ENCODE measurements around the gene HOOK2. TPM values are rescaled to one million over a fixed set of nuclear protein-coding genes. Genes with fewer than 3 reads are reported as not detected.

HOOK2 gene
- total and polyA plus RNA-seq, 9 of the 15 experiments (the other 6 are each of a cell fraction or from before 2014, with no cell fraction given): 1.3 to 17.2 (median 9.9) TPM

DNA sequence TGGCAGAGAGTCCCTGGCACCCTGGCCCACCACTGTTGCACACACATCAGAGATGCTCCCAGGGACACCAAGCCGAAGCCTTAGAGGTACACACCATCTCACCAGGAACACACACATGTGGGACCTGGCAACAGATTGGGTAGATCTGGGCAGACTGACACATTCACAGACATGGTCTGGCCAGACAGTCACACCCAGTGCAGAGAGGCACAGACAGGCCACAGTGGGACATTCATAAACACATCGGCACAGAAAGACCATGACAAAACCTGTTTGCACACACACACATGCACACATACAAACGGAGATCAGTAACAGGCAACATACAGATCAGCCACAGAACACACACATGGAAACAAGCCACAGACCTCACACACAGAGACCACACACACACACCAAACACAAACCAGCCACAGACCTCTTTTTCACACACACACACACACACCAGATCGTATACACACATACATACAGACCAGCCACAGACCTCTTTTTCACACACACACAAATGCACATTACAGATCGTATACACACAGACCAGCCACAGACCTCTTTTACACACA, 9.6 kb upstream of the HOOK2 start (continued):
- TF ChIP-seq, protein P1, sequence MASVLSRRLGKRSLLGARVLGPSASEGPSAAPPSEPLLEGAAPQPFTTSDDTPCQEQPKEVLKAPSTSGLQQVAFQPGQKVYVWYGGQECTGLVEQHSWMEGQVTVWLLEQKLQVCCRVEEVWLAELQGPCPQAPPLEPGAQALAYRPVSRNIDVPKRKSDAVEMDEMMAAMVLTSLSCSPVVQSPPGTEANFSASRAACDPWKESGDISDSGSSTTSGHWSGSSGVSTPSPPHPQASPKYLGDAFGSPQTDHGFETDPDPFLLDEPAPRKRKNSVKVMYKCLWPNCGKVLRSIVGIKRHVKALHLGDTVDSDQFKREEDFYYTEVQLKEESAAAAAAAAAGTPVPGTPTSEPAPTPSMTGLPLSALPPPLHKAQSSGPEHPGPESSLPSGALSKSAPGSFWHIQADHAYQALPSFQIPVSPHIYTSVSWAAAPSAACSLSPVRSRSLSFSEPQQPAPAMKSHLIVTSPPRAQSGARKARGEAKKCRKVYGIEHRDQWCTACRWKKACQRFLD (CRISPR knock-in tag; IDR thresholded peaks at IDR 0.05): 0 out of 2 replicates have a peak, but pooled peaks have one; percentile 8
- TF ChIP-seq THRAP3 (IDR thresholded peaks at IDR 0.05; ENCODE audit: borderline replicate concordance) (peak; percentile 76; the same call in 1 of the 2 replicates), CHD4 (IDR thresholded peaks at IDR 0.05; ENCODE audit: insufficient read depth, insufficient replicate concordance, low read depth, low read length, poor library complexity, severe bottlenecking) (no peak), ZNF224 (CRISPR knock-in tag; IDR thresholded peaks at IDR 0.05) (no peak), NR1H2 (CRISPR knock-in tag; IDR thresholded peaks at IDR 0.05) (no peak), ARHGAP35 (IDR thresholded peaks at IDR 0.05; ENCODE audit: partially characterized antibody) (peak; percentile 5), LARP7 (IDR thresholded peaks at IDR 0.05) (peak; percentile 75; the same call in 1 of the 2 replicates), HIVEP1 (CRISPR knock-in tag; IDR thresholded peaks at IDR 0.05) (no peak), TSC22D4 (tag; IDR thresholded peaks at IDR 0.05) (peak; percentile 83; the same call in 1 of the 2 replicates), HLTF (IDR thresholded peaks at IDR 0.05) (peak; percentile 75; the same call in 1 of the 2 replicates), TBL1XR1 (IDR thresholded peaks at IDR 0.05; ENCODE audit: low read length in 2 of 2) (no peak), EGR1 (conservative IDR thresholded peaks at IDR 0.05) (no peak), MXI1 (IDR thresholded peaks at IDR 0.05; ENCODE audit: low read depth, low read length) (0 out of 2 replicates have a peak, but pooled peaks have one; percentile 17)
- TF ChIP-seq, protein P2, sequence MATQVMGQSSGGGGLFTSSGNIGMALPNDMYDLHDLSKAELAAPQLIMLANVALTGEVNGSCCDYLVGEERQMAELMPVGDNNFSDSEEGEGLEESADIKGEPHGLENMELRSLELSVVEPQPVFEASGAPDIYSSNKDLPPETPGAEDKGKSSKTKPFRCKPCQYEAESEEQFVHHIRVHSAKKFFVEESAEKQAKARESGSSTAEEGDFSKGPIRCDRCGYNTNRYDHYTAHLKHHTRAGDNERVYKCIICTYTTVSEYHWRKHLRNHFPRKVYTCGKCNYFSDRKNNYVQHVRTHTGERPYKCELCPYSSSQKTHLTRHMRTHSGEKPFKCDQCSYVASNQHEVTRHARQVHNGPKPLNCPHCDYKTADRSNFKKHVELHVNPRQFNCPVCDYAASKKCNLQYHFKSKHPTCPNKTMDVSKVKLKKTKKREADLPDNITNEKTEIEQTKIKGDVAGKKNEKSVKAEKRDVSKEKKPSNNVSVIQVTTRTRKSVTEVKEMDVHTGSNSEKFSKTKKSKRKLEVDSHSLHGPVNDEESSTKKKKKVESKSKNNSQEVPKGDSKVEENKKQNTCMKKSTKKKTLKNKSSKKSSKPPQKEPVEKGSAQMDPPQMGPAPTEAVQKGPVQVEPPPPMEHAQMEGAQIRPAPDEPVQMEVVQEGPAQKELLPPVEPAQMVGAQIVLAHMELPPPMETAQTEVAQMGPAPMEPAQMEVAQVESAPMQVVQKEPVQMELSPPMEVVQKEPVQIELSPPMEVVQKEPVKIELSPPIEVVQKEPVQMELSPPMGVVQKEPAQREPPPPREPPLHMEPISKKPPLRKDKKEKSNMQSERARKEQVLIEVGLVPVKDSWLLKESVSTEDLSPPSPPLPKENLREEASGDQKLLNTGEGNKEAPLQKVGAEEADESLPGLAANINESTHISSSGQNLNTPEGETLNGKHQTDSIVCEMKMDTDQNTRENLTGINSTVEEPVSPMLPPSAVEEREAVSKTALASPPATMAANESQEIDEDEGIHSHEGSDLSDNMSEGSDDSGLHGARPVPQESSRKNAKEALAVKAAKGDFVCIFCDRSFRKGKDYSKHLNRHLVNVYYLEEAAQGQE (IDR thresholded peaks at IDR 0.05; ENCODE audit: borderline replicate concordance): no peak
- TF ChIP-seq, protein P2 (CRISPR knock-in tag; IDR thresholded peaks at IDR 0.05; ENCODE audit: low read depth): 0 out of 2 replicates have a peak, but pooled peaks have one; percentile 47
- TF ChIP-seq, protein P3, sequence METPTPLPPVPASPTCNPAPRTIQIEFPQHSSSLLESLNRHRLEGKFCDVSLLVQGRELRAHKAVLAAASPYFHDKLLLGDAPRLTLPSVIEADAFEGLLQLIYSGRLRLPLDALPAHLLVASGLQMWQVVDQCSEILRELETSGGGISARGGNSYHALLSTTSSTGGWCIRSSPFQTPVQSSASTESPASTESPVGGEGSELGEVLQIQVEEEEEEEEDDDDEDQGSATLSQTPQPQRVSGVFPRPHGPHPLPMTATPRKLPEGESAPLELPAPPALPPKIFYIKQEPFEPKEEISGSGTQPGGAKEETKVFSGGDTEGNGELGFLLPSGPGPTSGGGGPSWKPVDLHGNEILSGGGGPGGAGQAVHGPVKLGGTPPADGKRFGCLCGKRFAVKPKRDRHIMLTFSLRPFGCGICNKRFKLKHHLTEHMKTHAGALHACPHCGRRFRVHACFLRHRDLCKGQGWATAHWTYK (CRISPR knock-in tag; IDR thresholded peaks at IDR 0.05): 0 out of 2 replicates have a peak, but pooled peaks have one; percentile 63
